ENCODE results near the gene METRNL. TPM values are rescaled to one million over a fixed set of nuclear protein-coding genes. Genes with fewer than 3 reads are reported as not detected.
A peak's percentile ranks its signal among the peaks of the same experiment; 100 is the strongest.

METRNL gene
- total RNA-seq, 4 donors from 2014 or later = 25.0 to 44.4 (median 35.8) TPM

DNA sequence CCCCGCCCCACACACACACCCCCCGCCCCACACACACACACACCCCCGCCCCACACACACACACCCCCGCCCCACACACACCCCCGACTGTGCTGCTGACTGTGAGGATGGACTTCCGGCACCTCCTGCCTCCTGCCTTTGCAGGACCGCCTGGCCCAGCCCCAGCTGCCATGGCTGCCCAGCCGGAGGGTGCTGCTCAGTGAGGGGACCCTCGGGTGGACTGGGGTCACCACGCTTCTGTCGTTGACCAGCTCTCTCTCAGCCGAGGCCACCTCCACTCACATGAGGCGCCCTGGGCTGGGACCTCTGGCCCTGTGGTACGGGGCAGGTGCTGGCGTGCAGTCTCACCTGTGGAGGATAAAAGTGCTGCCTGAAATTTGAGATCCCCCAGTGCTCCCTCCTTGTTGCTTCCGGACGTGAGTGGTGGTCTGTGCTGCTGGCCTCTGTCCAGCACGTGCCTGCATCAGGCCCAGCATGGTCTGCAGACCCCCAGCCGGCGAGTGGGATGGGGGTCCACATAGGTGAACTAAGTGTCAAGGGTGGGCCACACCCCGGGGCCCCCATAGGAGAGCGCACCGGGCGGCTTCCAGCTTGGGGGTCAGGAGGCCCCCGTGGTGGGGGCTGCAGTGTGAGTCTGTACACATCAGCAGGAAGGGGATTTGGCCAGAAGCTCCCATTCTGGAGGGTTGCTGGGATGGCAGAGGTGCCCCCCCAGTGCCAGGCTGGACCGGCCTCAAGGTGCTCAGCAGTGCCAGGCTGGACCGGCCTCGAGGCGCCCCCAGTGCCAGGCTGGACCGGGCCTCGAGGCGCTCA lies 11.2 kb downstream of the METRNL start:
- intact Hi-C loops (cut with DNase I; ENCODE audit: low total_unique reads) = no loop called here
- H3K9me3 ChIP-seq = no peaks in the 10 kb centered on the region
- H3K4me1 ChIP-seq = peaks cover 0 to 7% of the 10 kb centered on the region in 2 donors
- no peaks in the 10 kb centered on the region for H3K27me3 ChIP-seq
- H3K27ac ChIP-seq = no peak overlapping the region
- no peaks in the 10 kb centered on the region for H3K36me3 ChIP-seq
- H3K4me3 ChIP-seq = no peak overlapping the region
- no peak for DNase-seq
- TF ChIP-seq, protein P1, sequence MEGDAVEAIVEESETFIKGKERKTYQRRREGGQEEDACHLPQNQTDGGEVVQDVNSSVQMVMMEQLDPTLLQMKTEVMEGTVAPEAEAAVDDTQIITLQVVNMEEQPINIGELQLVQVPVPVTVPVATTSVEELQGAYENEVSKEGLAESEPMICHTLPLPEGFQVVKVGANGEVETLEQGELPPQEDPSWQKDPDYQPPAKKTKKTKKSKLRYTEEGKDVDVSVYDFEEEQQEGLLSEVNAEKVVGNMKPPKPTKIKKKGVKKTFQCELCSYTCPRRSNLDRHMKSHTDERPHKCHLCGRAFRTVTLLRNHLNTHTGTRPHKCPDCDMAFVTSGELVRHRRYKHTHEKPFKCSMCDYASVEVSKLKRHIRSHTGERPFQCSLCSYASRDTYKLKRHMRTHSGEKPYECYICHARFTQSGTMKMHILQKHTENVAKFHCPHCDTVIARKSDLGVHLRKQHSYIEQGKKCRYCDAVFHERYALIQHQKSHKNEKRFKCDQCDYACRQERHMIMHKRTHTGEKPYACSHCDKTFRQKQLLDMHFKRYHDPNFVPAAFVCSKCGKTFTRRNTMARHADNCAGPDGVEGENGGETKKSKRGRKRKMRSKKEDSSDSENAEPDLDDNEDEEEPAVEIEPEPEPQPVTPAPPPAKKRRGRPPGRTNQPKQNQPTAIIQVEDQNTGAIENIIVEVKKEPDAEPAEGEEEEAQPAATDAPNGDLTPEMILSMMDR (IDR thresholded peaks at IDR 0.05) = no peak
- TF ChIP-seq POLR2A (IDR thresholded peaks at IDR 0.05) = no peak

DNA sequence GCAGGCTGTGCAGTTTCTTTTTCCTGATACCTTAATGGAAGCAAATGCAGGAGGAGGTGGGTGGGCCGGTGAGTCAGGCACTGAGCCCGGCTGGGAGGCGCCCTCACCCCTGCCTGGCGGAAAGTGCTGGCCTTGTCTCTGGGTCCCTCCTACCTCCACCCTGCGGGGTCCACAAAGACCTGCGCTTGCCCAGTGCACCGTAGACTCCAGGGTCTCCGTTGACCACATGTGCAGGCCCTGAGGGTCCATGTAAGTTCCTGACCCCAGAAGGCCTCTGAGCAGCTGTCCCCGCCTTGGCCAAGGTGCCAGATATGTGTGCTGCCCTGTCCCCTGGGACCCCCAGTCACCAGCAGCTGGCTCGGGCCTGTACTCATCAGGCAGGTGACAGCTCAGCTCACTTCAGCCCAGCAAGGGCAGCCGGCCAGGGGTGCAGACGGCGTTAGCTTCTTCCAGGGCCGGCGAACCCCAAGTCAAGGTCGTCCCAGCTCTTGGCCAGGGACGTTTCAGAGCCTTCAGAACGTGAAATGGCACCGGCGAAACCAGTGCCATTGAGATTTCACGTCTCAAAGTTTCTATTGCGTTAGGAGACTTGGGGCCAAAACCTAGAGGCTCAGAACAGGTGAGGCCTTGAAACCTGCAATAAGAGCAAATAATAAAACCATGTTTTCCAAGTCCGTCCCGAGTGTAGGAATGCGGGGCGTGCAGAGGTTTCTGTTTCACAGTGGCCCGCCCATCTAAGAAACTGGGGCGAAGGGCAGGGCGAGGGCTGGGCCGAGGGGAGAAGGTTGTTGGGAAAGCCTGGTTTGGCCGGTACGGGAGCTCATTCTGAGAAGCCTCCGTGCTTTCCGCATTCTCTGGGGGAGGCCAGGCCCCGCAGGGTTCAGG lies 12.1 kb downstream of the METRNL start:
- no peak overlapping the region for H3K27ac ChIP-seq
- H3K27me3 ChIP-seq = no peaks in the 10 kb centered on the region
- TF ChIP-seq, protein P1 (IDR thresholded peaks at IDR 0.05) = no peak
- TF ChIP-seq POLR2A (IDR thresholded peaks at IDR 0.05) = no peak
- DNase-seq = peak in 1 of 2 donors; percentile 54
- intact Hi-C loops (cut with DNase I; ENCODE audit: low total_unique reads) = no loop called here
- H3K4me1 ChIP-seq = peaks cover 0 to 7% of the 10 kb centered on the region in 2 donors
- no peaks in the 10 kb centered on the region for H3K36me3 ChIP-seq
- H3K4me3 ChIP-seq = no peak overlapping the region
- H3K9me3 ChIP-seq = no peaks in the 10 kb centered on the region

DNA sequence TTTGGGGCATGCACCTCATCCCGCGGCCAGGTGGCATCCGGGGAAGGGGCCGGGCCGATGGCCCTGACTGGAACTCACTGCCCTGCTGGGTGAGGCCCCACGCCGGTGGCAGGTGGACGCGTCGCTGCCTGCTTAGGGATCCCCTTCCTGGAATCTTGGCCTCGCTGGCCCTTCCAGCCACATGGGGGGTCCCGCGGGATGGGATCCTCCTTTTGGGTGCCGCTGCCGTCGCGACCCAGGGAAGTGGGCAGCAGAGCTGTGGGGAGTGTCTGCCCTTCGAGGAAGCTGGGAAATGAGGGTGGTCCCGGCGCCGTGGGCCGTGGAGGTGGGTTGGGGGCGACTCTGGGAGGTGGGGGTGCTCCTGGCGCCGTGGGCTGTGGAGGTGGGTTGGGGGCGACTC lies 12.8 kb downstream of the METRNL start:
- H3K27ac ChIP-seq = no peak overlapping the region
- DNase-seq = no peak
- intact Hi-C loops (cut with DNase I; ENCODE audit: low total_unique reads) = no loop called here
- no peaks in the 10 kb centered on the region for H3K9me3 ChIP-seq
- peaks cover 0 to 7% of the 10 kb centered on the region in 2 donors for H3K4me1 ChIP-seq
- H3K27me3 ChIP-seq = no peaks in the 10 kb centered on the region
- TF ChIP-seq, protein P1 (IDR thresholded peaks at IDR 0.05) = no peak
- TF ChIP-seq POLR2A (IDR thresholded peaks at IDR 0.05) = no peak
- H3K36me3 ChIP-seq = no peaks in the 10 kb centered on the region
- no peak overlapping the region for H3K4me3 ChIP-seq

- DNase-seq = no peak
- TF ChIP-seq POLR2A (IDR thresholded peaks at IDR 0.05) = no peak
- TF ChIP-seq, protein P1 (IDR thresholded peaks at IDR 0.05) = no peak
- Histone ChIP-seq H3K4me1 (peaks cover 0 to 7% of the 10 kb centered on the region in 2 donors), H3K27me3 (no peaks in the 10 kb centered on the region), H3K4me3 (no peak overlapping the region), H3K9me3 (no peaks in the 10 kb centered on the region), H3K27ac (no peak overlapping the region), H3K36me3 (no peaks in the 10 kb centered on the region)
- intact Hi-C loops (cut with DNase I; ENCODE audit: low total_unique reads) = no loop called here
Observed at GRCh38 chr17:83092931-83093330, 13.5 kb downstream of the METRNL start.

DNA sequence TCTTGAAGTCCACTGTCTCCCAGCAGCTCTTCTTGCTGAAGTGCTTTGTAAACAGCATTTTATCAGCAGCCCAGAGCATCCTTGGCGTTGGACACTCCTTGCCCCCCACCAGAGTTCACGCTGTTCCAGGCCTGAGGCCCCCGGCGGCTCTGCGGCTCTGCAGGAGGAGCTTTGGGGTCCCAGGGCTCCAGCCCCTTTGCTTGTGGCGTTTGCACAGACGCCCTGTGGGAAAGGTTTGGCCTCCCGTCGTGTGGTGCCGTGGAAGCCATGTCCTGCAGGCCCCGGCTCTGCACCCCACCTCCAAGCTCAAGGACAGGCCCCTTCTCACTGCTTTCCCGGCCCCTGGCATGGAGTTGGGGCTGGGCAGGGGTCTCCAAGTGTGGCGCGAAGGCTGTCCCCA lies 14.1 kb downstream of the METRNL start:
- H3K36me3 ChIP-seq = no peaks in the 10 kb centered on the region
- H3K27me3 ChIP-seq = no peaks in the 10 kb centered on the region
- intact Hi-C loops (cut with DNase I; ENCODE audit: low total_unique reads) = no loop called here
- DNase-seq = no peak
- H3K4me3 ChIP-seq = no peak overlapping the region
- TF ChIP-seq POLR2A (IDR thresholded peaks at IDR 0.05) = no peak
- TF ChIP-seq, protein P1 (IDR thresholded peaks at IDR 0.05) = no peak
- H3K9me3 ChIP-seq = no peaks in the 10 kb centered on the region
- H3K4me1 ChIP-seq = peaks cover 0 to 12% of the 10 kb centered on the region in 2 donors
- no peak overlapping the region for H3K27ac ChIP-seq

Data from uterus (tissue), 4 donors.